WTC11 (cell line): ENCODE results near the gene RAB26. TPM values are rescaled to one million over a fixed set of nuclear protein-coding genes. Genes with fewer than 3 reads are reported as not detected.

Source experiments
- CREM ChIP-seq: sonication (generic); formaldehyde crosslinking; IDR thresholded peaks from 2 replicates; pipeline ENCODE4 v1.8.1; 2022; ENCODE audit warnings: mild to moderate bottlenecking, missing genetic modification reagents, moderate library complexity
- E2F4 ChIP-seq: sonication (generic); formaldehyde crosslinking; IDR thresholded peaks from 2 replicates; pipeline ENCODE4 v1.8.1; 2022; ENCODE audit warnings: low read depth, mild to moderate bottlenecking, moderate library complexity, missing genetic modification reagents, borderline replicate concordance
- E2F5 ChIP-seq: sonication (generic); formaldehyde crosslinking; IDR thresholded peaks from 2 replicates; pipeline ENCODE4 v1.8.1; 2022; ENCODE audit warnings: mild to moderate bottlenecking, moderate library complexity, missing genetic modification reagents
- ELF4 ChIP-seq: sonication (generic); formaldehyde crosslinking; IDR thresholded peaks from 2 replicates; pipeline ENCODE4 v1.8.1; 2022; ENCODE audit warnings: low read depth, mild to moderate bottlenecking, moderate library complexity, missing genetic modification reagents
- EMX1 ChIP-seq: fragments of 250-450 bp; sonication (Bioruptor Pico); IDR thresholded peaks from 2 replicates; pipeline ENCODE4 v1.8.0; 2021; ENCODE audit warnings: mild to moderate bottlenecking
- FOXP4 ChIP-seq: sonication (generic); formaldehyde crosslinking; IDR thresholded peaks from 2 replicates; pipeline ENCODE4 v1.8.0; 2022; ENCODE audit warnings: mild to moderate bottlenecking, missing genetic modification reagents
- GABPB1 ChIP-seq: sonication (generic); formaldehyde crosslinking; IDR thresholded peaks from 2 replicates; pipeline ENCODE4 v1.8.1; 2023; ENCODE audit warnings: mild to moderate bottlenecking, missing genetic modification reagents
- GTF2I ChIP-seq: fragments of 250-450 bp; sonication (Bioruptor Pico); conservative IDR thresholded peaks from 2 replicates; pipeline ENCODE4 v1.4.0; 2021; ENCODE audit warnings: mild to moderate bottlenecking
- IRF1 ChIP-seq: sonication (generic); formaldehyde crosslinking; IDR thresholded peaks from 2 replicates; pipeline ENCODE4 v1.8.0; 2023; ENCODE audit warnings: missing genetic modification reagents
- JUN ChIP-seq: sonication (generic); formaldehyde crosslinking; IDR thresholded peaks from 2 replicates; pipeline ENCODE4 v1.8.0; 2023; ENCODE audit warnings: mild to moderate bottlenecking, missing genetic modification reagents
- MYBL2 ChIP-seq: sonication (generic); formaldehyde crosslinking; IDR thresholded peaks from 2 replicates; pipeline ENCODE4 v1.8.1; 2023; ENCODE audit warnings: mild to moderate bottlenecking, moderate library complexity, missing genetic modification reagents
- PRRX2 ChIP-seq: fragments of 250-450 bp; sonication (Bioruptor Pico); IDR thresholded peaks from 2 replicates; pipeline ENCODE4 v1.8.0; 2021; ENCODE audit warnings: mild to moderate bottlenecking
- TEAD4 ChIP-seq: sonication (generic); formaldehyde crosslinking; IDR thresholded peaks from 2 replicates; pipeline ENCODE4 v1.8.0; 2022; ENCODE audit warnings: mild to moderate bottlenecking, missing genetic modification reagents
- USF1 ChIP-seq: sonication (generic); formaldehyde crosslinking; IDR thresholded peaks from 2 replicates; pipeline ENCODE4 v1.8.0; 2022; ENCODE audit warnings: mild to moderate bottlenecking, missing genetic modification reagents
- ZNF121 ChIP-seq: sonication (generic); formaldehyde crosslinking; IDR thresholded peaks from 2 replicates; pipeline ENCODE4 v1.8.0; 2023; ENCODE audit warnings: missing genetic modification reagents
- ZNF423 ChIP-seq: fragments of 250-450 bp; sonication (Bioruptor Pico); IDR thresholded peaks from 2 replicates; pipeline ENCODE4 v2.1.2; 2022; ENCODE audit warnings: mild to moderate bottlenecking, moderate library complexity
- ZNF425 ChIP-seq: fragments of 250-450 bp; sonication (Bioruptor Pico); conservative IDR thresholded peaks from 2 replicates; pipeline ENCODE4 v1.9.0; 2021; ENCODE audit warnings: mild to moderate bottlenecking
- total RNA-seq: library from RNA; stranded (reverse); gene quantifications from 3 replicates; pipeline ENCODE4 v1.2.3, GENCODE V29; 2021
- TF ChIP-seq, protein P1 (sequence below): sonication (generic); formaldehyde crosslinking; IDR thresholded peaks from 2 replicates; pipeline ENCODE4 v1.8.0; 2022; ENCODE audit warnings: mild to moderate bottlenecking, missing genetic modification reagents
- TF ChIP-seq, protein P2 (sequence below): sonication (generic); formaldehyde crosslinking; IDR thresholded peaks from 2 replicates; pipeline ENCODE4 v1.8.1; 2023; ENCODE audit warnings: mild to moderate bottlenecking, missing genetic modification reagents, moderate library complexity
- TF ChIP-seq, protein P3 (sequence below): sonication (generic); formaldehyde crosslinking; IDR thresholded peaks from 2 replicates; pipeline ENCODE4 v1.8.1; 2022; ENCODE audit warnings: missing genetic modification reagents, borderline replicate concordance
- TF ChIP-seq, protein P4 (sequence below): sonication (generic); formaldehyde crosslinking; IDR thresholded peaks from 2 replicates; pipeline ENCODE4 v1.8.1; 2023; ENCODE audit warnings: mild to moderate bottlenecking, missing genetic modification reagents

The RAB26 gene
- total RNA-seq, 1 experiment from 2014 or later: 7.3 TPM

DNA sequence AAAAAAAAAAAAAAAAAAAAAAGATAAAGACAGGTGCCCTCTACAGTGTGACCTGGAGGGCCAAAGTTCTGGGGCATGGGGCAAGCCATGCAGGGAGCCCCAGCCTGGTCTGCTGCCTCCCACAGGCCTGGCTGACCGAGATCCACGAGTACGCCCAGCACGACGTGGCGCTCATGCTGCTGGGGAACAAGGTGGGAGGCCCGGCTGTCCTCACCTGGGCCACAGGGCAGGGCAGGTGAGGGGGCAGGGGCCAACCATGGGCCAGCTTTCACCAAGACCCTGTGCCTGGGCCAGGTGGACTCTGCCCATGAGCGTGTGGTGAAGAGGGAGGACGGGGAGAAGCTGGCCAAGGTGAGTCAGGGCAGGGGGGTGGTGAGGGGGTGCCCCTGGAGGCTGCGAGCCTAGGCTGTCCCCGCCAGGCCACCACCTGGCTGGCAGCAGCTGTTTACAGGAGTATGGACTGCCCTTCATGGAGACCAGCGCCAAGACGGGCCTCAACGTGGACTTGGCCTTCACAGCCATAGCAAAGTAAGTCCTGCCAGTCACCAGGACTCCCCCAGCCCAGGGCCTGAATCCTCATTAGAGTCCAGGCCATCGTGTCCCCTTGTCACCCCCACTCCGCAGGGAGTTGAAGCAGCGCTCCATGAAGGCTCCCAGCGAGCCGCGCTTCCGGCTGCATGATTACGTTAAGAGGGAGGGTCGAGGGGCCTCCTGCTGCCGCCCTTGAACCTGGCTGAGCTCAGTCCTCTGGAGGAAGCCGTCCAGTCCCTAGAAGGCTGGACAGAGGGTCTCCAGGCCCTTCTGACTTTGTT is 4.5 kb downstream of the RAB26 start (continued):
- TF ChIP-seq, protein P1, sequence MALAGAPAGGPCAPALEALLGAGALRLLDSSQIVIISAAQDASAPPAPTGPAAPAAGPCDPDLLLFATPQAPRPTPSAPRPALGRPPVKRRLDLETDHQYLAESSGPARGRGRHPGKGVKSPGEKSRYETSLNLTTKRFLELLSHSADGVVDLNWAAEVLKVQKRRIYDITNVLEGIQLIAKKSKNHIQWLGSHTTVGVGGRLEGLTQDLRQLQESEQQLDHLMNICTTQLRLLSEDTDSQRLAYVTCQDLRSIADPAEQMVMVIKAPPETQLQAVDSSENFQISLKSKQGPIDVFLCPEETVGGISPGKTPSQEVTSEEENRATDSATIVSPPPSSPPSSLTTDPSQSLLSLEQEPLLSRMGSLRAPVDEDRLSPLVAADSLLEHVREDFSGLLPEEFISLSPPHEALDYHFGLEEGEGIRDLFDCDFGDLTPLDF (CRISPR knock-in tag): 0 out of 2 replicates have a peak, but pooled peaks have one; percentile 71
- TF ChIP-seq, protein P2, sequence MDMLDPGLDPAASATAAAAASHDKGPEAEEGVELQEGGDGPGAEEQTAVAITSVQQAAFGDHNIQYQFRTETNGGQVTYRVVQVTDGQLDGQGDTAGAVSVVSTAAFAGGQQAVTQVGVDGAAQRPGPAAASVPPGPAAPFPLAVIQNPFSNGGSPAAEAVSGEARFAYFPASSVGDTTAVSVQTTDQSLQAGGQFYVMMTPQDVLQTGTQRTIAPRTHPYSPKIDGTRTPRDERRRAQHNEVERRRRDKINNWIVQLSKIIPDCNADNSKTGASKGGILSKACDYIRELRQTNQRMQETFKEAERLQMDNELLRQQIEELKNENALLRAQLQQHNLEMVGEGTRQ (CRISPR knock-in tag): no peak
- peak; percentile 66; the same call in 1 of the 2 replicates for TF ChIP-seq FOXP4 (CRISPR knock-in tag)
- TF ChIP-seq, protein P3, sequence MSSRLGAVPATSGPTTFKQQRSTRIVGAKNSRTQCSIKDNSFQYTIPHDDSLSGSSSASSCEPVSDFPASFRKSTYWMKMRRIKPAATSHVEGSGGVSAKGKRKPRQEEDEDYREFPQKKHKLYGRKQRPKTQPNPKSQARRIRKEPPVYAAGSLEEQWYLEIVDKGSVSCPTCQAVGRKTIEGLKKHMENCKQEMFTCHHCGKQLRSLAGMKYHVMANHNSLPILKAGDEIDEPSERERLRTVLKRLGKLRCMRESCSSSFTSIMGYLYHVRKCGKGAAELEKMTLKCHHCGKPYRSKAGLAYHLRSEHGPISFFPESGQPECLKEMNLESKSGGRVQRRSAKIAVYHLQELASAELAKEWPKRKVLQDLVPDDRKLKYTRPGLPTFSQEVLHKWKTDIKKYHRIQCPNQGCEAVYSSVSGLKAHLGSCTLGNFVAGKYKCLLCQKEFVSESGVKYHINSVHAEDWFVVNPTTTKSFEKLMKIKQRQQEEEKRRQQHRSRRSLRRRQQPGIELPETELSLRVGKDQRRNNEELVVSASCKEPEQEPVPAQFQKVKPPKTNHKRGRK (CRISPR knock-in tag): no peak
- TF ChIP-seq USF1 (CRISPR knock-in tag): peak; percentile 59; the same call in 1 of the 2 replicates
- TF ChIP-seq, protein P4, sequence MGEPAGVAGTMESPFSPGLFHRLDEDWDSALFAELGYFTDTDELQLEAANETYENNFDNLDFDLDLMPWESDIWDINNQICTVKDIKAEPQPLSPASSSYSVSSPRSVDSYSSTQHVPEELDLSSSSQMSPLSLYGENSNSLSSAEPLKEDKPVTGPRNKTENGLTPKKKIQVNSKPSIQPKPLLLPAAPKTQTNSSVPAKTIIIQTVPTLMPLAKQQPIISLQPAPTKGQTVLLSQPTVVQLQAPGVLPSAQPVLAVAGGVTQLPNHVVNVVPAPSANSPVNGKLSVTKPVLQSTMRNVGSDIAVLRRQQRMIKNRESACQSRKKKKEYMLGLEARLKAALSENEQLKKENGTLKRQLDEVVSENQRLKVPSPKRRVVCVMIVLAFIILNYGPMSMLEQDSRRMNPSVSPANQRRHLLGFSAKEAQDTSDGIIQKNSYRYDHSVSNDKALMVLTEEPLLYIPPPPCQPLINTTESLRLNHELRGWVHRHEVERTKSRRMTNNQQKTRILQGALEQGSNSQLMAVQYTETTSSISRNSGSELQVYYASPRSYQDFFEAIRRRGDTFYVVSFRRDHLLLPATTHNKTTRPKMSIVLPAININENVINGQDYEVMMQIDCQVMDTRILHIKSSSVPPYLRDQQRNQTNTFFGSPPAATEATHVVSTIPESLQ (CRISPR knock-in tag): no peak
- TF ChIP-seq PRRX2 (CRISPR knock-in tag): peak; percentile 64; the same call in 1 of the 2 replicates
- no peak for TF ChIP-seq E2F5
- TF ChIP-seq ZNF425 (CRISPR knock-in tag): peak; percentile 77; the same call in 1 of the 2 replicates
- TF ChIP-seq ZNF423 (CRISPR knock-in tag): no peak
- peak; percentile 12; the same call in 1 of the 2 replicates for TF ChIP-seq ZNF121
- no peak for TF ChIP-seq MYBL2
- no peak for TF ChIP-seq GTF2I
- no peak for TF ChIP-seq IRF1 (CRISPR knock-in tag)
- TF ChIP-seq E2F4 (CRISPR knock-in tag): no peak
- TF ChIP-seq CREM (CRISPR knock-in tag): no peak
- TF ChIP-seq JUN (CRISPR knock-in tag): no peak
- peak; percentile 46; the same call in 1 of the 2 replicates for TF ChIP-seq EMX1 (CRISPR knock-in tag)
- no peak for TF ChIP-seq TEAD4 (CRISPR knock-in tag)
- no peak for TF ChIP-seq ELF4 (CRISPR knock-in tag)
- no peak for TF ChIP-seq GABPB1 (CRISPR knock-in tag)
